ENCODE data around the gene MB. TPM values are rescaled to one million over a fixed set of nuclear protein-coding genes. Genes with fewer than 3 reads are reported as not detected.
A peak's percentile ranks its signal among the peaks of the same experiment; 100 is the strongest.

Gene MB
- total RNA-seq, 1 experiment from 2014 or later, result 17.3 TPM

DNA sequence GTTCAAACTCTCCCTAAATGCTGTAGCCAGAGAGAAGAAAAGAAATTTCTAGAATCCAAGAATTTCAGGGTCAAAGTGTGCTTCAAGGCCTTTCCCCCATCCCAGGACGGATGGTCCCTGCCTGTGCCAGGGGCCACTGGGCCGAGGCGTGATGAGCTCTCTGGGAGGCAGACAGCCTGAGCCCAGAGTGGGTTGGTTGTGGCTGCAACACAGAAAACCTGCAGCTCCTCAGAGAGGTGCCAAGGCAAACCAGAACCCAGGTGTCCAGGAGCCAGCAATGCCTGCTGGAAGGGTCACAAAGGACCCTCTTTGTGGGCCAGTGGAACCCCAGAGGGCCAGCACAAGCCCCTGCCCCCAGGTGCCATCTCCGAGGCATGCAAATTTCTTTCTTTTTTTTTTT is 28.5 kb upstream of the MB start:
- intact Hi-C loops (cut with micrococcal nuclease; ENCODE audit: unreplicated experiment), result no loop called here
- ChIA-PET CTCF (no interaction called here), POLR2A (no interaction called here)
- DNase-seq (ENCODE audit: low read depth, low spot score), result no peak
- H3K27ac ChIP-seq (ENCODE audit: low read length), result peak overlapping the region; percentile 99; the same call in 1 of the 2 replicates
- TF ChIP-seq TCF7L2 (IDR thresholded peaks at IDR 0.05; ENCODE audit: low read depth, low read length) (no peak), POLR2AphosphoS5 (IDR thresholded peaks at IDR 0.05; ENCODE audit: low read depth, low read length) (no peak), SIN3A (IDR thresholded peaks at IDR 0.05; ENCODE audit: borderline replicate concordance, insufficient read depth, low read depth, low read length) (no peak)
- TF ChIP-seq, protein P1, sequence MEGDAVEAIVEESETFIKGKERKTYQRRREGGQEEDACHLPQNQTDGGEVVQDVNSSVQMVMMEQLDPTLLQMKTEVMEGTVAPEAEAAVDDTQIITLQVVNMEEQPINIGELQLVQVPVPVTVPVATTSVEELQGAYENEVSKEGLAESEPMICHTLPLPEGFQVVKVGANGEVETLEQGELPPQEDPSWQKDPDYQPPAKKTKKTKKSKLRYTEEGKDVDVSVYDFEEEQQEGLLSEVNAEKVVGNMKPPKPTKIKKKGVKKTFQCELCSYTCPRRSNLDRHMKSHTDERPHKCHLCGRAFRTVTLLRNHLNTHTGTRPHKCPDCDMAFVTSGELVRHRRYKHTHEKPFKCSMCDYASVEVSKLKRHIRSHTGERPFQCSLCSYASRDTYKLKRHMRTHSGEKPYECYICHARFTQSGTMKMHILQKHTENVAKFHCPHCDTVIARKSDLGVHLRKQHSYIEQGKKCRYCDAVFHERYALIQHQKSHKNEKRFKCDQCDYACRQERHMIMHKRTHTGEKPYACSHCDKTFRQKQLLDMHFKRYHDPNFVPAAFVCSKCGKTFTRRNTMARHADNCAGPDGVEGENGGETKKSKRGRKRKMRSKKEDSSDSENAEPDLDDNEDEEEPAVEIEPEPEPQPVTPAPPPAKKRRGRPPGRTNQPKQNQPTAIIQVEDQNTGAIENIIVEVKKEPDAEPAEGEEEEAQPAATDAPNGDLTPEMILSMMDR (IDR thresholded peaks at IDR 0.05), result no peak
- TF ChIP-seq, protein P2, sequence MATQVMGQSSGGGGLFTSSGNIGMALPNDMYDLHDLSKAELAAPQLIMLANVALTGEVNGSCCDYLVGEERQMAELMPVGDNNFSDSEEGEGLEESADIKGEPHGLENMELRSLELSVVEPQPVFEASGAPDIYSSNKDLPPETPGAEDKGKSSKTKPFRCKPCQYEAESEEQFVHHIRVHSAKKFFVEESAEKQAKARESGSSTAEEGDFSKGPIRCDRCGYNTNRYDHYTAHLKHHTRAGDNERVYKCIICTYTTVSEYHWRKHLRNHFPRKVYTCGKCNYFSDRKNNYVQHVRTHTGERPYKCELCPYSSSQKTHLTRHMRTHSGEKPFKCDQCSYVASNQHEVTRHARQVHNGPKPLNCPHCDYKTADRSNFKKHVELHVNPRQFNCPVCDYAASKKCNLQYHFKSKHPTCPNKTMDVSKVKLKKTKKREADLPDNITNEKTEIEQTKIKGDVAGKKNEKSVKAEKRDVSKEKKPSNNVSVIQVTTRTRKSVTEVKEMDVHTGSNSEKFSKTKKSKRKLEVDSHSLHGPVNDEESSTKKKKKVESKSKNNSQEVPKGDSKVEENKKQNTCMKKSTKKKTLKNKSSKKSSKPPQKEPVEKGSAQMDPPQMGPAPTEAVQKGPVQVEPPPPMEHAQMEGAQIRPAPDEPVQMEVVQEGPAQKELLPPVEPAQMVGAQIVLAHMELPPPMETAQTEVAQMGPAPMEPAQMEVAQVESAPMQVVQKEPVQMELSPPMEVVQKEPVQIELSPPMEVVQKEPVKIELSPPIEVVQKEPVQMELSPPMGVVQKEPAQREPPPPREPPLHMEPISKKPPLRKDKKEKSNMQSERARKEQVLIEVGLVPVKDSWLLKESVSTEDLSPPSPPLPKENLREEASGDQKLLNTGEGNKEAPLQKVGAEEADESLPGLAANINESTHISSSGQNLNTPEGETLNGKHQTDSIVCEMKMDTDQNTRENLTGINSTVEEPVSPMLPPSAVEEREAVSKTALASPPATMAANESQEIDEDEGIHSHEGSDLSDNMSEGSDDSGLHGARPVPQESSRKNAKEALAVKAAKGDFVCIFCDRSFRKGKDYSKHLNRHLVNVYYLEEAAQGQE (IDR thresholded peaks at IDR 0.05; ENCODE audit: insufficient read depth in 1 of 2, low read depth in 2 of 2, low read length in 1 of 2), result no peak
- H3K4me3 ChIP-seq (ENCODE audit: low read depth in 2 of 2, low read length in 2 of 2), result no peak overlapping the region
- no TSS peak for BruUV-seq (replicated peaks)
- H3K9me3 ChIP-seq (ENCODE audit: control insufficient read depth, insufficient read depth, low read depth, low read length), result no peaks in the 10 kb centered on the region
- no peaks in the 10 kb centered on the region for H3K27me3 ChIP-seq (ENCODE audit: control insufficient read depth, insufficient read depth, low read length)
- no peaks in the 10 kb centered on the region for H3K36me3 ChIP-seq (ENCODE audit: control insufficient read depth, insufficient read depth, low read length)
- H3K4me1 ChIP-seq (ENCODE audit: control insufficient read depth, insufficient read depth, low read length), result peaks cover 24% of the 10 kb centered on the region
- in situ Hi-C loops (cut with HindIII; ENCODE audit: low pct_unique_long_range_greater_than_20kb, low sequenced_read_pairs), result no loop called here
- ATAC-seq, result no peak

DNA sequence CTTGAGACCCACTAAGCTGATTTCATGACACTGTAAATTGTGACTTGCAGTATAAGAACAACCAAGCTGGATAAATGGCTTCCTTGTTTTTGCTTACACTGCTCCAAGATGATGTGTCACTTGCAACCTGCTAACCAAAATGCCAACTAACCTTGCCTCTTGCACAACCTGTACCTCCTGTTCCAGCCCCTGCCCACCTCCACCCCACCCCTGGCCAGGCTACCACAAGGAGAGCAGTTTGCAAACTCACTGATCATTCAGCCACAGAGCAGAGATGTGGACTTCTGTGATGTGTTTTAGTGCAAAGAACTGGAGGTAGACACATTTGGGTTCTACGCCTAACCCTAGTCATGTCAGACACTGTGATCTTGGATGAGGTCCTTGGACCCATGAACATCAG is 26.9 kb upstream of the MB start:
- ATAC-seq, result no peak
- in situ Hi-C loops (cut with HindIII; ENCODE audit: low pct_unique_long_range_greater_than_20kb, low sequenced_read_pairs), result no loop called here
- intact Hi-C loops (cut with micrococcal nuclease; ENCODE audit: unreplicated experiment), result no loop called here
- H3K4me3 ChIP-seq (ENCODE audit: low read depth in 2 of 2, low read length in 2 of 2), result no peak overlapping the region
- H3K9me3 ChIP-seq (ENCODE audit: control insufficient read depth, insufficient read depth, low read depth, low read length), result no peaks in the 10 kb centered on the region
- TF ChIP-seq POLR2AphosphoS5 (IDR thresholded peaks at IDR 0.05; ENCODE audit: low read depth, low read length), result no peak
- TF ChIP-seq, protein P2 (IDR thresholded peaks at IDR 0.05; ENCODE audit: insufficient read depth in 1 of 2, low read depth in 2 of 2, low read length in 1 of 2), result no peak
- TF ChIP-seq, protein P1 (IDR thresholded peaks at IDR 0.05), result no peak
- TF ChIP-seq TCF7L2 (IDR thresholded peaks at IDR 0.05; ENCODE audit: low read depth, low read length), result no peak
- TF ChIP-seq SIN3A (IDR thresholded peaks at IDR 0.05; ENCODE audit: borderline replicate concordance, insufficient read depth, low read depth, low read length), result no peak
- H3K27ac ChIP-seq (ENCODE audit: low read length), result peak overlapping the region; percentile 42; the same call in 1 of the 2 replicates
- no peak for DNase-seq (ENCODE audit: low read depth, low spot score)
- H3K27me3 ChIP-seq (ENCODE audit: control insufficient read depth, insufficient read depth, low read length), result no peaks in the 10 kb centered on the region
- POLR2A ChIA-PET, result interaction anchor here (0.5 kb wide), 1 partner anchor 14 kb away, joined by 9 read pairs; no protein-coding TSS in a partner anchor
- BruUV-seq (replicated peaks), result no TSS peak
- no peaks in the 10 kb centered on the region for H3K36me3 ChIP-seq (ENCODE audit: control insufficient read depth, insufficient read depth, low read length)
- CTCF ChIA-PET, result no interaction called here
- peaks cover 17% of the 10 kb centered on the region for H3K4me1 ChIP-seq (ENCODE audit: control insufficient read depth, insufficient read depth, low read length)
